Choroid plexus epithelial cell (primary cell): ENCODE data around the gene PTPRK.

Experiments
- DNase-seq: peaks from one replicate; pipeline ENCODE4 v3.0.0-alpha.2; 2010; ENCODE audit warnings: low read depth
- H3K4me3 ChIP-seq: 2 replicates; pipeline ENCODE4 v1.5.1; 2011; ENCODE audit warnings: low read depth, mild to moderate bottlenecking, control low read depth, low read length, moderate library complexity
- TF ChIP-seq, protein P1 (sequence below): conservative IDR thresholded peaks from 2 replicates; pipeline ENCODE4 v1.5.1; 2011; ENCODE audit warnings: low read depth, mild to moderate bottlenecking, control low read depth, inconsistent platforms, low read length, moderate library complexity

The PTPRK gene

DNA sequence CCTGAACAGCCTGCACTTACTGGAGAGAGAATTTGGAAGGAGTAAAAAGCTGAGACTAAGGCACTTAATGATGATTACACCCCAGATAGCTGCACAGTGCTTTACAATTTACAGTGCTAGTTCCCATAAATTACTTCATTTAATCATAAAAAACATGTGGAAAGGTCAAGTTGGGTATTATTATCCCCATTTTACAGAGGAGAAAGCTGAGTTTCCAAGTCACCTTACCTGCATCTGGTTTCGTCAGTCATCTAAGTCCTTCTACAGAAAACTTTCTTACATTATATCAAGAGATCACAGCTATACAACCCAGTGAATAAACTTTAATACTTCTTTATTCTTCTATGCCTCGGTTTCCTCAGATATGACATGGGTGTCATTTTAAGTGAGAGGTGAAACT is 3.3 kb downstream of the PTPRK start:
- no peak overlapping the region for H3K4me3 ChIP-seq
- no peak for DNase-seq
- TF ChIP-seq, protein P1, sequence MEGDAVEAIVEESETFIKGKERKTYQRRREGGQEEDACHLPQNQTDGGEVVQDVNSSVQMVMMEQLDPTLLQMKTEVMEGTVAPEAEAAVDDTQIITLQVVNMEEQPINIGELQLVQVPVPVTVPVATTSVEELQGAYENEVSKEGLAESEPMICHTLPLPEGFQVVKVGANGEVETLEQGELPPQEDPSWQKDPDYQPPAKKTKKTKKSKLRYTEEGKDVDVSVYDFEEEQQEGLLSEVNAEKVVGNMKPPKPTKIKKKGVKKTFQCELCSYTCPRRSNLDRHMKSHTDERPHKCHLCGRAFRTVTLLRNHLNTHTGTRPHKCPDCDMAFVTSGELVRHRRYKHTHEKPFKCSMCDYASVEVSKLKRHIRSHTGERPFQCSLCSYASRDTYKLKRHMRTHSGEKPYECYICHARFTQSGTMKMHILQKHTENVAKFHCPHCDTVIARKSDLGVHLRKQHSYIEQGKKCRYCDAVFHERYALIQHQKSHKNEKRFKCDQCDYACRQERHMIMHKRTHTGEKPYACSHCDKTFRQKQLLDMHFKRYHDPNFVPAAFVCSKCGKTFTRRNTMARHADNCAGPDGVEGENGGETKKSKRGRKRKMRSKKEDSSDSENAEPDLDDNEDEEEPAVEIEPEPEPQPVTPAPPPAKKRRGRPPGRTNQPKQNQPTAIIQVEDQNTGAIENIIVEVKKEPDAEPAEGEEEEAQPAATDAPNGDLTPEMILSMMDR, result no peak

DNA sequence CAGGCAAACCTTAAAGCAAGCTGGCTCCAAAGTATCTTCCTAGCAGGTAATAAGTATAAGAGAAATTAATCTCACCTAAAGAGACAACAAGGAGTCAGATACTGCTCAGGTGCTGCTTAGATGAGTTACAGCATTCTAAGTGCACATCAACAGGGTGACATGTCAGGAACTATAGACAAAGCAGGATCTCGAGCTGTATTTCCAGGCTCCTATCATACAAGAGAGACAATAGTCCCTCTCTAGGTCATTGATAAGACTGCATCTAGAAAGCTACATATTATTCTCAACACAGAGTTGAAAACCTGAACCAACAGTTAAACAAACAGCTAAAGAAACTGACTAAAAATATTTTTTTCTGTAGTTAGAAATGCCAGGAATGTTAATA is 3.9 kb downstream of the PTPRK start:
- H3K4me3 ChIP-seq, result no peak overlapping the region
- DNase-seq, result peak; percentile 58

GRCh38 chr6:128515550-128516513 is 4.6 kb downstream of the PTPRK start:
- TF ChIP-seq, protein P1, result no peak
- H3K4me3 ChIP-seq, result no peak overlapping the region
- peak; percentile 67 for DNase-seq

More for the DNA sequence above, 3.9 kb downstream of the PTPRK start:
- TF ChIP-seq, protein P1, result peak; percentile 37

DNA sequence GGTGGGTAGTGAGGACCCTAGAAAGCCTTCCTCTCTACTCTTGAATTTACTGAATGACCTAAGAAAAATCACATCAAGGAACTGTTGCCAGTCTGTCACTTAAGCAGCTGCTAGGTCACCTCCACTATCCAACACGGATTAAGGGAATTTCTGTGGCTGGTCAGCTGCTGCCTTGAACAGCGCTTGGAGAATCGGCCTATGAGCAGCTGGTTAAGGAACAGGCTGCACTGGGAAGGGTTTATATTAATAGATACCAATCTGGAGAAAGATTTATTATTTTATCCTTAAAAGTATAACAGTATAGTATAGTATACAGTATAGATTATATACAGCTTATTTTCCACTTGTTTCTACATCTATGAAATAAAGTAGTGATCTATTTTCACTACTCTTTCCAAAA is 6.5 kb downstream of the PTPRK start:
- TF ChIP-seq, protein P1, result no peak
- H3K4me3 ChIP-seq, result no peak overlapping the region
- no peak for DNase-seq

DNA sequence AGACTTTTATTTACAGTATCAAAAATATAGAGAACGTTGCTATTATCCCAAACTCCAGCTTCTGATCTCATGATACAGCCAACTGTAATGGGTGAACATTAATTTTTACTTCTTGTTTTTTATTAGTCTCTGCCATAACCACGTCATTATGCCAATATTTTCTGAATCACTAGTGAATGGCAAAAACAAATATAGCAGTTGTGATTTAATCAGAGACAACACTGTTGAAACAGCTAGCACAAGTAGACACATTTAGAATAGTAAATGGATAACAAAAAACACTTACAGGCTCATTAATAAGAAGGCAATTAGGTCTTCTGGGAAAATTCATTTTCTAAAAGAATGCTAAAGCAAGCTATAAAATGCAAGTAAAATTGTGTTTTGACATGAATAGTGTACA is 8.1 kb downstream of the PTPRK start:
- DNase-seq, result no peak
- TF ChIP-seq, protein P1, result no peak

GRCh38 chr6:128511506-128511905 is 8.9 kb downstream of the PTPRK start:
- no peak overlapping the region for H3K4me3 ChIP-seq
- DNase-seq, result peak; percentile 45
- TF ChIP-seq, protein P1, result no peak

More for the DNA sequence above, 8.1 kb downstream of the PTPRK start:
- H3K4me3 ChIP-seq, result no peak overlapping the region

DNA sequence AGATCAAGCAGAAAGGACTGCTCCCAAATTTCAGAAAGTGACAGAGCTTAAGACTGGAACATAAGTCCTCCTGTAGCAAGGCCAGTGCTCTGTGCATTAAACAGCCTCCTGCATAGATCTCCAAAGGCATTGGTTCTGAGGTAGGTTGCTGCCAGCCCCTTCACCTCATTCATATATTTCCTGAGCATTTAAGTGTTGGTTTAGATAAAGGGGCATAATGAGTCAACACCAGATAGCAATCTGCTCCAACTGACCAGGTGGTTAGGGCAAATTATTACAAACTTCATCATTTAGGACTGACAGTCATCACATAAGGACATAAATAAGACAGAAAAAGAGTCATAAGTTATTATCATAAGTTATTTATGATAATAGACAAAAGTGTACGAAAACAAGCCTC is 10.7 kb downstream of the PTPRK start:
- no peak overlapping the region for H3K4me3 ChIP-seq
- no peak for DNase-seq
- TF ChIP-seq, protein P1, result no peak
